ENCODE data around the gene PDZD2.
"Not testable (repeated sequence)": the region's sequence is repeated elsewhere in the genome, so short reads cannot be mapped to it uniquely, and the experiment has no call there.

The PDZD2 gene

DNA sequence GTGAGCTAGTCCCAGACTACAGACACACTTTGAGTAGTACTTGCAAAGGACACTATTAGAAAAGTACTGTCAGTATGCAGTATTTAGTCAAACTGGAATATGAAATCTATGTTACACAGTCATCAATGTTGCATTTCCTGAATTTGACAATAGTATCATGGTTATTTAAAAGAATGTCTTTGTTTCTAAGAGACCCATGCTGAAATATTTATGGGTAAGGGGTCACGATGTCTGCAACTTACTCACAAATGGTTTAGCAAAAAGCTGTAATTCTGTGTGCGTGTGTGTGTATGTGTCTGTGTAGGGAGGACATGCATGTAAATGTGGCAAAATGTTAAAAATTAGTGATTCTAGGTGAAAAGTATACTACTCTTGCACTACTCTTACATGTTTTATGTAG is 429.6 kb downstream of the PDZD2 start:
- H3K4me3 ChIP-seq (replicated peaks; ENCODE audit: low read depth, low read length), result no peak overlapping the region
- TF ChIP-seq, protein P1, sequence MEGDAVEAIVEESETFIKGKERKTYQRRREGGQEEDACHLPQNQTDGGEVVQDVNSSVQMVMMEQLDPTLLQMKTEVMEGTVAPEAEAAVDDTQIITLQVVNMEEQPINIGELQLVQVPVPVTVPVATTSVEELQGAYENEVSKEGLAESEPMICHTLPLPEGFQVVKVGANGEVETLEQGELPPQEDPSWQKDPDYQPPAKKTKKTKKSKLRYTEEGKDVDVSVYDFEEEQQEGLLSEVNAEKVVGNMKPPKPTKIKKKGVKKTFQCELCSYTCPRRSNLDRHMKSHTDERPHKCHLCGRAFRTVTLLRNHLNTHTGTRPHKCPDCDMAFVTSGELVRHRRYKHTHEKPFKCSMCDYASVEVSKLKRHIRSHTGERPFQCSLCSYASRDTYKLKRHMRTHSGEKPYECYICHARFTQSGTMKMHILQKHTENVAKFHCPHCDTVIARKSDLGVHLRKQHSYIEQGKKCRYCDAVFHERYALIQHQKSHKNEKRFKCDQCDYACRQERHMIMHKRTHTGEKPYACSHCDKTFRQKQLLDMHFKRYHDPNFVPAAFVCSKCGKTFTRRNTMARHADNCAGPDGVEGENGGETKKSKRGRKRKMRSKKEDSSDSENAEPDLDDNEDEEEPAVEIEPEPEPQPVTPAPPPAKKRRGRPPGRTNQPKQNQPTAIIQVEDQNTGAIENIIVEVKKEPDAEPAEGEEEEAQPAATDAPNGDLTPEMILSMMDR (IDR thresholded peaks at IDR 0.05; ENCODE audit: low read depth, low read length, missing control alignments), result no peak
- DNase-seq (ENCODE audit: extremely low read depth, low read depth), result no peak

DNA sequence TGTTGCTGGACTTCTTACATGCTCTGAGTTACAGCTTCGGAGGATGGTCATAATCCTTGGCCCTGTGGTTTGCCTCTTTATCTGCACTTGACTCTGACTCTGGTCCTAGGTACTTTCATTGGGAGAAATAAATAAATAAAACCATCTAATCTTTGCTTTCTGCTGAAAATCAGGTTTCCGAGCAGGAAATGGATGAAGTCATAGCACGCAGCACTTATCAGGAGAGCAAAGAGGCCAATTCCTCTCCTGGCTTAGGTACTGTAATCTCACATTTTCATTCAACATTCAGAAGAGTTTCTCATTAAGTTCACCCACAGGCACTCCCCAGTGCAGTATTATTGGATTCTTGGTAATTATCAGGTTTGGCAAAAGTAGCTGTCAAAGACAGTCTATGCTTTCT is 430.5 kb downstream of the PDZD2 start:
- no peak overlapping the region for H3K4me3 ChIP-seq (replicated peaks; ENCODE audit: low read depth, low read length)
- TF ChIP-seq, protein P1 (IDR thresholded peaks at IDR 0.05; ENCODE audit: low read depth, low read length, missing control alignments), result no peak
- DNase-seq (ENCODE audit: extremely low read depth, low read depth), result no peak

DNA sequence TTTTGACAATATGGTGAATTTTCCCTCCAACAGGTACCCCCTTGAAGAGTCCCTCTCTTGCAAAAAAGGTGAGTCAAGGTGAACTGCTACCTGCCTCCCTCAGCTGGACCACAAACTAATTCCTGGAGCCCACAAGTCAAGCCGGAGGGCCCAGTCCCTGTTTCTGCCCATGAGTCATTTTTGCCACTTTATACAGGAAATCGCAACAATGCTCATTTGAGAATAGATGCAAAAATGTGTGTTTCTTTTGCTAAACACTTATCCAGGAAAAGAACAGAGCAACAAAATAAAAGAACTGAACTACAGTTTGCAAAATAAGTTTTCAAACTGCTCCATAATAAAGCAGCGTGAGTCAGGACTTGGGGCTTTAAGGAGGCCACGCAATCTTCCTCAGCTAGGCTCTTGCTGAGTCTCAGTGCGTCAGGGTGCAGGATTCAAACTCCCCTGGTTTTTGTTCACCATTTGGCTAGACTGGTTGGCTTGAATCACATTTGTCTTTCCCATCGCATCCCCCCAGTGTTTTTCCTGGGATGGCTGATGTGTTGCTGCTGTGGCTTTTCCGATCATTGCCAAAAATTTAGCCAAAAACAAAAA is 432.5 kb downstream of the PDZD2 start:
- DNase-seq (ENCODE audit: extremely low read depth, low read depth), result no peak
- no peak overlapping the region for H3K4me3 ChIP-seq (replicated peaks; ENCODE audit: low read depth, low read length)

DNA sequence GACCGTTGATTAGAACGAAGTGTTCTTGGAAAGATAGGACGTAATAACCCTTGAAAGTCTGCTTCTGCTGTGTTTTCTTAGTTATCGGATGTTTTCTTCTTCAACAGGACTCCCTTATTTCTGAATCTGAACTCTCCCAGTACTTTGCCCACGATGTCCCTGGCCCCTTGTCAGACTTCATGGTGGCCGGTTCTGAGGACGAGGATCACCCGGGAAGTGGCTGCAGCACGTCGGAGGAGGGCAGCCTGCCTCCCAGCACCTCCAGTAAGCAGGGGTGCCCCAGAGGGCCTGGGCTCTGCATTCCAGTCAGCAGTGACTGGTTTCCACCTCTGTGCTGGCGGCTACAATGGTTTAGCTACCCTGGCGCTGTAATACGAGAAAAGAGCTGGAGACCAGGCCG is 433.1 kb downstream of the PDZD2 start:
- TF ChIP-seq, protein P1 (IDR thresholded peaks at IDR 0.05; ENCODE audit: low read depth, low read length, missing control alignments), result no peak
- H3K4me3 ChIP-seq (replicated peaks; ENCODE audit: low read depth, low read length), result no peak overlapping the region
- DNase-seq (ENCODE audit: extremely low read depth, low read depth), result no peak

More for the DNA sequence above, 432.5 kb downstream of the PDZD2 start:
- TF ChIP-seq, protein P1 (IDR thresholded peaks at IDR 0.05; ENCODE audit: low read depth, low read length, missing control alignments), result no peak

DNA sequence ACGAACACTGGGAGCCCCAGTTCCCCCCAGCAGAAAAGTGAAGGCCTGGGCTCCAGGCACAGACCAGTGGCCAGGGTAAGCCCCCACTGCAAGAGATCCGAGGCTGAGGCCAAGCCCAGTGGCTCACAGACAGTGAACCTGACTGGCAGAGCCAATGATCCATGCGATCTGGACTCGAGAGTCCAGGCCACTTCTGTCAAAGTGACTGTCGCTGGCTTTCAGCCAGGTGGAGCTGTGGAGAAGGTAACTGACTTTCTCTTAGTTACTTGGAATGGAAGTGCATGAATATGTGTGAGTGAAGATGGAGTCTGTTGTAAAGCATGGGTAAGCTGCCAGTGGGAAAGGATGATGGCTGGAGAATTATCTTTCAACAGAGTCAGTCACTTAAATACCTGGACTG is 435.5 kb downstream of the PDZD2 start:
- H3K4me3 ChIP-seq (replicated peaks; ENCODE audit: low read depth, low read length), result no peak overlapping the region
- no peak for DNase-seq (ENCODE audit: extremely low read depth, low read depth)
- TF ChIP-seq, protein P1 (IDR thresholded peaks at IDR 0.05; ENCODE audit: low read depth, low read length, missing control alignments), result no peak

DNA sequence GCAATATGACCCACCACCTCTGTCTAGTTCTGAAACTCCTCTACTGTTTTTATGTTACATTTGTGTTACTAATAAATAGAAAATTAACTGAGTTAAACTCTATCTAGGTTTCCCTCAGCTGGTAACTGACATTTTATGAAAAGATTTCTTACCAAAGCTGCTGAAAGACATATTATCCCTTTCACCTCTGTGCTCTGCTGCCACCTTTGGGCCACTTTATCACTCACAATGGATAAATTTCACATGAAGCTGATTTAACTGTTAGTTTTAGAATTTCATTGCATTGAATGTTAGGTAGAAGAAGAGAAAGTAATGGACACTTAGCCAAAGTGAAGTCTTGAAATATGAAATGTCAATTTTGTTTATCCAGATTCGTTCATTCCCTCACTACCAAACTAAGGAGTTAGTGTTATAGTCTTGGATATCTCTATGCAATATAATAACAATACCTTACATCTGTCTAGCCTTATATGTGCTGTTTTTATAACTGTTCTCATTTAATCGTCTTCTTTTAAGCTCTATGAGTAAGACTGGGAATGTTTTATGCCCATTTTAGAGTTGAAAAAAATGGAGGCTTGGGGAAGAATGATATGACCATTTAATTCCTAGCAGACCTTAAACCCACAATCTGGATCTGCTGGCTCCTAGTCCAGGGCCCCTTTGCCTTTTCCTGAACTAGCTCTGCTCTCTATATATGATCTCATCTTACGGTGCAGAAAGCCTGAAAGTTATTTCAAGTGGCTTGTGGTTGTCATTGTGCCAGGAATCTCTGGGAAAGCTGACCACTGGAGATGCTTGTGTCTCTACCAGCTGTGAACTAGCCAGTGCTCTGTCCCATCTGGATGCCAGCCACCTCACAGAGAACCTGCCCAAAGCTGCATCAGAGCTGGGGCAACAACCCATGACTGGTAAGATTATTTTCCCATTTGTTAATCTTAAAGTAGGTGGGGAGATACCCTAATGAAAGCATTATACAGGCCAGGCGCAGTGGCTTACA is 438.1 kb downstream of the PDZD2 start:
- TF ChIP-seq, protein P1 (IDR thresholded peaks at IDR 0.05; ENCODE audit: low read depth, low read length, missing control alignments), result peak; percentile 65
- peak; percentile 42 for DNase-seq (ENCODE audit: extremely low read depth, low read depth)

DNA sequence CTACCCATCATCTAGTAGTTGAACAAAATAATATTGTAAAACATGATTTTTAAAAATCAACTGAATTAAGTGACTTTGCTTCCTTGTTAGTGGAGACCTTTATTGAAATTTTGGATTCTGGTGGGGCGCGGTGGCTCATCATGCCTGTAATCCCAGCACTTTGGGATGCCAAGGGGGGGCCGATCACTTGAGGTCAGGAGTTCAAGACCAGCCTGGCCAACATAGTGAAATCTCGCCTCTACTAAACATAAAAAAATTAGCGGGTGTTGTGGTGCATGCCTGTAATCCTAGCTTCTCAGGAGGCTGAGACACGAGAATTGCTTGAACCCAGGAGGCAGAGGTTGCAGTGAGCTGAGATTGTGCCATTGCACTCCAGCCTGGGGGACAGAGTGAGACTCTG is 439.9 kb downstream of the PDZD2 start:
- not testable (repeated sequence) for DNase-seq (ENCODE audit: extremely low read depth, low read depth); H3K4me3 ChIP-seq (replicated peaks; ENCODE audit: low read depth, low read length)

More for the DNA sequence above, 438.1 kb downstream of the PDZD2 start:
- no peak overlapping the region for H3K4me3 ChIP-seq (replicated peaks; ENCODE audit: low read depth, low read length)

DNA sequence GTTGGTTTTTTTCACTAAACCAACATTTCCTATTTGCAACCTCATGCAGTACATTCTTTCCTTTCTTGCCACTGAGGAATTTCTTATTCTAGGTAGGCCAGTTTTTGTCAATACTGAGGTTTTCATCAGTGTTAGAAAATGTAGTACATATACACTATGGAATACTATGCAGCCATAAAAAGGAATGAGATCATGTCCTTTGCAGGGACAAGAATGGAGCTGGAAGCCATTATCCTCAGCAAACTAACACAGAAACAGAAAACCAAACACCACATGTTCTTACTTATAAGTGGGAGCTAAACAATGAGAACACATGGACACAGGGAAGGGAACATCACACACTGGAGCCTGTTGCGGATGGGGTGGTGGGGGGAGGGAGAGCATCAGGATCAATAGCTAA is 441.6 kb downstream of the PDZD2 start:
- DNase-seq (ENCODE audit: extremely low read depth, low read depth); H3K4me3 ChIP-seq (replicated peaks; ENCODE audit: low read depth, low read length): not testable (repeated sequence)
